CD4-positive, alpha-beta memory T cell (primary cell): ENCODE data around the gene AFTPH. TPM values are rescaled to one million over a fixed set of nuclear protein-coding genes. Genes with fewer than 3 reads are reported as not detected.

ENCODE experiments used
- CTCF ChIA-PET: fragments of 350-600 bp; sonication (Branson Sonifier 250); formaldehyde crosslinking; loops from one replicate; lab custom pipeline; 2021; ENCODE audit warnings: inconsistent platforms; ENCODE audit not compliant: partially characterized antibody; lab: Charles Lee
- POLR2A ChIA-PET: fragments of 350-600 bp; sonication (Branson Sonifier 250); formaldehyde crosslinking; loops from one replicate; lab custom pipeline; 2021; ENCODE audit not compliant: partially characterized antibody; lab: Charles Lee
- DNase-seq, 5 donors: peaks; one replicate each; pipeline versions ENCODE4 v3.0.0 to v3.0.0-alpha.2; 2020 to 2022; ENCODE audit warnings: mixed read lengths in 1 of 5
- H3K27ac ChIP-seq: one replicate; pipeline ENCODE4 v1.7.0; 2013; ENCODE audit warnings: low read depth, low read length
- H3K27me3 ChIP-seq: 2 replicates; pipeline ENCODE4 v1.7.0; 2013; ENCODE audit warnings: mild to moderate bottlenecking, low read length, moderate library complexity; ENCODE audit not compliant: insufficient read depth
- H3K36me3 ChIP-seq: 2 replicates; pipeline ENCODE4 v1.7.0; 2013; ENCODE audit warnings: mild to moderate bottlenecking, low read length, moderate library complexity; ENCODE audit not compliant: insufficient read depth
- H3K4me1 ChIP-seq: 2 replicates; pipeline ENCODE4 v1.7.0; 2013; ENCODE audit warnings: mild to moderate bottlenecking, low read length, moderate library complexity; ENCODE audit not compliant: insufficient read depth
- H3K4me3 ChIP-seq, 2 donors: one replicate each; pipeline ENCODE4 v1.7.0; 2013; ENCODE audit warnings: low read length in 2 of 2, mild to moderate bottlenecking in 1 of 2
- H3K9me3 ChIP-seq, 2 donors: one replicate each; pipeline ENCODE4 v1.7.0; 2013; ENCODE audit warnings: low read length in 2 of 2, control low read depth in 1 of 2; ENCODE audit not compliant: control insufficient read depth in 1 of 2
- H3K27ac Mint-ChIP-seq, 7 donors: one replicate each; pipeline ENCODE4 v1.8.0; 2020 to 2021; ENCODE audit warnings: mixed read lengths in 7 of 7, mild to moderate bottlenecking in 6 of 7, inconsistent platforms in 3 of 7, moderate library complexity in 3 of 7
- H3K27me3 Mint-ChIP-seq, 2 donors: one replicate each; pipeline ENCODE4 v1.8.0; 2020 to 2021; ENCODE audit warnings: mixed read lengths in 2 of 2
- H3K36me3 Mint-ChIP-seq, 2 donors: one replicate each; pipeline ENCODE4 v1.8.0; 2020 to 2021; ENCODE audit warnings: mixed read lengths in 2 of 2, inconsistent platforms in 1 of 2, mild to moderate bottlenecking in 1 of 2
- H3K4me1 Mint-ChIP-seq, 4 donors: one replicate each; pipeline ENCODE4 v1.8.0; 2020 to 2021; ENCODE audit warnings: mixed read lengths in 4 of 4, mild to moderate bottlenecking in 1 of 4
- H3K4me3 Mint-ChIP-seq, 8 donors: one replicate each; pipeline ENCODE4 v1.8.0; 2020 to 2021; ENCODE audit warnings: mixed read lengths in 8 of 8, mild to moderate bottlenecking in 7 of 8, moderate library complexity in 6 of 8, inconsistent platforms in 3 of 8
- H3K9me3 Mint-ChIP-seq, 8 donors: one replicate each; pipeline ENCODE4 v1.8.0; 2020 to 2021; ENCODE audit warnings: mixed read lengths in 8 of 8, mild to moderate bottlenecking in 5 of 8, inconsistent platforms in 3 of 8, moderate library complexity in 1 of 8
- intact Hi-C: fragments of 100-400 bp; cut with micrococcal nuclease; formaldehyde crosslinking; loops from one replicate; pipeline ENCODE4 v1.15.1; 2023
- polyA plus RNA-seq, 2 donors: library from polyadenylated mRNA; unstranded; fragments of 300-500 nt; fragmentation: Illumina TruSeq; gene quantifications; one replicate each; pipeline ENCODE4 v1.2.3, GENCODE V29; 2021
- total RNA-seq, 2 experiments: library from RNA; stranded (reverse); gene quantifications; one replicate each; pipeline ENCODE4 v1.2.3, GENCODE V29; 2021

Gene AFTPH
- total and polyA plus RNA-seq, 4 experiments from 2014 or later: 22.8 to 48.9 (median 38.7) TPM

GRCh38 chr2:64602436-64602835 is 78.3 kb downstream of the AFTPH start:
- H3K36me3 ChIP-seq: no peaks in the 10 kb centered on the region
- intact Hi-C loops: loop anchor here (10.0 kb wide), 2 partner anchors 452 to 458 kb away; partner anchors contain the start of genes CEP68 and PELI1
- H3K27ac Mint-ChIP-seq: no peak overlapping the region
- no peaks in the 10 kb centered on the region for H3K36me3 Mint-ChIP-seq
- H3K27me3 Mint-ChIP-seq: no peaks in the 10 kb centered on the region
- no peak overlapping the region for H3K4me3 Mint-ChIP-seq
- CTCF ChIA-PET: interaction anchor here (1.1 kb wide), 1 partner anchor 10 kb away, joined by 3 read pairs; no protein-coding TSS in a partner anchor
- no peaks in the 10 kb centered on the region for H3K9me3 Mint-ChIP-seq
- peaks cover 10 to 32% (median 19%) of the 10 kb centered on the region in 4 donors for H3K4me1 Mint-ChIP-seq
- DNase-seq: no peak
- no peaks in the 10 kb centered on the region for H3K27me3 ChIP-seq
- POLR2A ChIA-PET: no interaction called here
- no peak overlapping the region for H3K4me3 ChIP-seq
- no peak overlapping the region for H3K27ac ChIP-seq
- H3K4me1 ChIP-seq: peaks cover 17% of the 10 kb centered on the region
- no peaks in the 10 kb centered on the region for H3K9me3 ChIP-seq

DNA sequence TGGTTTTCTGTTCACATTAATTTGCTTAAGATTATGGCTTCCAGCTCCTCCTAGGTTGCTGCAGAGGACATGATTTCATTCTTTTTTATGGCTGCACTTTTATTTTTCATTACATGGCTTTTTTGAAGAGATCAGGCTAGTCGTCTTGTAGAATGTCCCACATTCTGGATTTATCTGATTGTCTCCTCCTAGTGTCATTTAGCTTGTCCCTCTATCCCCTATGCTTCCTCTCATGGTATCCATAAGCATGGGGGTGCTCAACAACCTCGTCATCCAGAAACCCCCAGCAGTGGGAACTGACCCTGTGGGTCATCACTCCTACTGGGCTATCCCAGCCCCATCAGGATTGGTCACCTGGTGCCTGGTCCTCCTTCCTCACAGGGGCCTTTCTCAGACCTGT is 80.0 kb downstream of the AFTPH start:
- intact Hi-C loops: loop anchor here (10.0 kb wide), 2 partner anchors 451 to 459 kb away; partner anchors contain the start of genes CEP68 and PELI1
- CTCF ChIA-PET: no interaction called here
- no peak overlapping the region for H3K27ac Mint-ChIP-seq

GRCh38 chr2:64605026-64605471 is 80.9 kb downstream of the AFTPH start:
- intact Hi-C loops: loop anchor here (10.0 kb wide), 2 partner anchors 450 to 460 kb away; partner anchors contain the start of genes CEP68 and PELI1
- Mint-ChIP-seq H3K4me1 (peaks cover 10 to 32% (median 22%) of the 10 kb centered on the region in 4 donors), H3K27me3 (no peaks in the 10 kb centered on the region), H3K9me3 (no peaks in the 10 kb centered on the region), H3K27ac (peak overlapping the region in 1 of 7 donors; percentile 33), H3K36me3 (no peaks in the 10 kb centered on the region), H3K4me3 (no peak overlapping the region)
- CTCF ChIA-PET: interaction anchor here (0.8 to 5.7 kb wide), 8 partner anchors 12 to 274 kb away, joined by 3 to 54 read pairs (median 8); partner anchors contain the start of genes AFTPH and SERTAD2
- Histone ChIP-seq H3K27ac (no peak overlapping the region), H3K36me3 (no peaks in the 10 kb centered on the region), H3K9me3 (no peaks in the 10 kb centered on the region), H3K4me3 (no peak overlapping the region), H3K4me1 (peaks cover 38% of the 10 kb centered on the region), H3K27me3 (no peaks in the 10 kb centered on the region)
- DNase-seq: no peak
- POLR2A ChIA-PET: interaction anchor here (5.1 to 5.2 kb wide), 2 partner anchors 48 to 81 kb away, joined by 41 to 63 read pairs; partner anchors contain the start of genes AFTPH and SERTAD2

More for the DNA sequence above, 80.0 kb downstream of the AFTPH start:
- Mint-ChIP-seq H3K36me3 (no peaks in the 10 kb centered on the region), H3K4me1 (peaks cover 14 to 41% (median 26%) of the 10 kb centered on the region in 4 donors), H3K9me3 (no peaks in the 10 kb centered on the region), H3K27me3 (no peaks in the 10 kb centered on the region), H3K4me3 (no peak overlapping the region)
- Histone ChIP-seq H3K27me3 (no peaks in the 10 kb centered on the region), H3K4me3 (no peak overlapping the region), H3K36me3 (no peaks in the 10 kb centered on the region), H3K27ac (no peak overlapping the region), H3K4me1 (peaks cover 33% of the 10 kb centered on the region), H3K9me3 (no peaks in the 10 kb centered on the region)
- POLR2A ChIA-PET: no interaction called here
- no peak for DNase-seq

GRCh38 chr2:64605991-64606478 is 81.9 kb downstream of the AFTPH start:
- H3K9me3 ChIP-seq: no peaks in the 10 kb centered on the region
- no peaks in the 10 kb centered on the region for H3K9me3 Mint-ChIP-seq
- H3K36me3 ChIP-seq: no peaks in the 10 kb centered on the region
- intact Hi-C loops: loop anchor here (2.0 to 10.0 kb wide), 5 partner anchors 39 to 461 kb away; partner anchors contain the start of genes CEP68, PELI1 and SERTAD2
- no peaks in the 10 kb centered on the region for H3K36me3 Mint-ChIP-seq
- peak overlapping the region; percentile 41 to 86 (median 84) for H3K4me3 Mint-ChIP-seq
- no peaks in the 10 kb centered on the region for H3K27me3 Mint-ChIP-seq
- H3K27me3 ChIP-seq: no peaks in the 10 kb centered on the region
- peaks cover 38% of the 10 kb centered on the region for H3K4me1 ChIP-seq
- no peak for DNase-seq
- H3K27ac ChIP-seq: no peak overlapping the region
- H3K4me3 ChIP-seq: peak overlapping the region in 1 of 2 donors; percentile 67
- ChIA-PET CTCF (interaction anchor here (0.7 to 5.7 kb wide), 11 partner anchors 13 to 275 kb away, joined by 3 to 54 read pairs (median 10); partner anchors contain the start of genes AFTPH and SERTAD2), POLR2A (interaction anchor here (1.1 to 5.2 kb wide), 7 partner anchors 9 to 279 kb away, joined by 3 to 63 read pairs (median 9); partner anchors contain the start of genes AFTPH and SERTAD2)
- H3K27ac Mint-ChIP-seq: peak overlapping the region in 6 of 7 donors; percentile 68 to 94 (median 90)
- peaks cover 10 to 33% (median 22%) of the 10 kb centered on the region in 4 donors for H3K4me1 Mint-ChIP-seq

DNA sequence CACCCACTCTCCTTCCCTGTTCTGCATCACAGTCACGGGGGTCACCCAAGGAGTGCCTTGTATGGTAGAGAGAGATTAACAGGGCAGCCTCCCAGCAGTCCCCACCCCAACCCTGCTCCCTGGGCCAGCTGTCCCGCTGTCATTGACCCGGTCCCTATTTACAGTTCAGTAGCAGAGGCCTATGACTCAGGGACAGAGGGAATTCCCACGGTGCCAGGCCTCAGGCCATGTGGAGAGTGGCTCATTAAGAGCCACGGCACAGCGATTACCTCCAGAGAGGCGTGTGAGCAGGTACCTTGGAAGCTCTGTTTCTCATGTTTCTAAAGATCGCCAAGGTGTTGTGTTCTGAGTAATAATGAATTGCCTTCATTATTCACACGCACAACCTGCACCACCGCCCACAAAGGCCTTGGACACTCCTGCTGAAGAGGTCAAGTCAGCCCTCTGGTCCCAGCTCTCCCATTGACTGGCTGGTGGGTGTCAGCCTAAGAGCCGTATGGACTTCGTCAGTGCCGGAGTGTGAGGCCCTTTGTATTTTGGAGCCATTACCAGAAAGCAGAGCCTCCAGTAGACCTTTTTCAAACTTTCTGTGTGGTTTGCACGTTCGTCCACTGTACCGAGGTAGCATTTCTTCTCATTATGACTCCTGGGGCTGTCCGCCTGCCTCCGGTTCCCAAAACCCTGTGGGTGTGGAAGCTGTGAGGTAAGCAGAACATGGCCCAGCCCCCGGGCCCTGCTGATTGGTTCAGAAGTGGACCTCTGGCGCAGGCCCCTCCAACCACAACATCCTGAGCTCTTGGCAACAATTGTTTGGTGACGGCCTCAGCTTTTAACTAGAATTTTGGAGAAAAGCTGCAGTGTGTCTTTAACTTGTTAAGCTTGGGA is 82.6 kb downstream of the AFTPH start:
- no peaks in the 10 kb centered on the region for H3K27me3 Mint-ChIP-seq
- no peaks in the 10 kb centered on the region for H3K9me3 ChIP-seq
- H3K4me3 Mint-ChIP-seq: peak overlapping the region; percentile 77 to 86 (median 84)
- H3K4me3 ChIP-seq: peak overlapping the region; percentile 67 to 84
- peak overlapping the region; percentile 45 for H3K27ac ChIP-seq
- intact Hi-C loops: loop anchor here (1.0 to 10.0 kb wide), 6 partner anchors 38 to 462 kb away; partner anchors contain the start of genes AFTPH, CEP68, PELI1 and SERTAD2
- no peaks in the 10 kb centered on the region for H3K36me3 ChIP-seq
- ChIA-PET CTCF (interaction anchor here (0.6 to 5.7 kb wide), 23 partner anchors 9 to 523 kb away, joined by 3 to 54 read pairs (median 5); partner anchors contain the start of genes AFTPH, RAB1A and SERTAD2), POLR2A (interaction anchor here (0.6 to 5.2 kb wide), 15 partner anchors 9 to 524 kb away, joined by 3 to 63 read pairs (median 6); partner anchors contain the start of genes AFTPH, CEP68 and SERTAD2)
- H3K4me1 Mint-ChIP-seq: peaks cover 10 to 33% (median 22%) of the 10 kb centered on the region in 4 donors
- no peaks in the 10 kb centered on the region for H3K36me3 Mint-ChIP-seq
- DNase-seq: peak; percentile 88 to 94 (median 90)
- H3K9me3 Mint-ChIP-seq: no peaks in the 10 kb centered on the region
- no peaks in the 10 kb centered on the region for H3K27me3 ChIP-seq
- H3K27ac Mint-ChIP-seq: peak overlapping the region; percentile 68 to 94 (median 88)
- peaks cover 38% of the 10 kb centered on the region for H3K4me1 ChIP-seq

GRCh38 chr2:64607381-64608304 is 83.5 kb downstream of the AFTPH start:
- no peaks in the 10 kb centered on the region for H3K36me3 ChIP-seq

More at GRCh38 chr2:64607381-64608304, 83.5 kb downstream of the AFTPH start:
- DNase-seq: no peak
- ChIA-PET POLR2A (interaction anchor here (0.6 to 5.2 kb wide), 15 partner anchors 8 to 523 kb away, joined by 3 to 63 read pairs (median 7); partner anchors contain the start of genes AFTPH, CEP68 and SERTAD2), CTCF (interaction anchor here (0.6 to 5.7 kb wide), 26 partner anchors 8 to 523 kb away, joined by 3 to 54 read pairs (median 4); partner anchors contain the start of genes AFTPH, RAB1A and SERTAD2)
- Mint-ChIP-seq H3K4me1 (peaks cover 10 to 33% (median 22%) of the 10 kb centered on the region in 4 donors), H3K27ac (peak overlapping the region; percentile 61 to 94 (median 88)), H3K36me3 (no peaks in the 10 kb centered on the region), H3K4me3 (peak overlapping the region; percentile 77 to 86 (median 84)), H3K9me3 (no peaks in the 10 kb centered on the region), H3K27me3 (no peaks in the 10 kb centered on the region)
- intact Hi-C loops: loop anchor here (1.0 to 10.0 kb wide), 6 partner anchors 37 to 463 kb away; partner anchors contain the start of genes AFTPH, CEP68, PELI1 and SERTAD2
- no peaks in the 10 kb centered on the region for H3K9me3 ChIP-seq
- H3K4me1 ChIP-seq: peaks cover 38% of the 10 kb centered on the region
- peak overlapping the region in 1 of 2 donors; percentile 67 for H3K4me3 ChIP-seq
- no peak overlapping the region for H3K27ac ChIP-seq
- no peaks in the 10 kb centered on the region for H3K27me3 ChIP-seq
